ENCODE results near the gene TRIM63. TPM values are rescaled to one million over a fixed set of nuclear protein-coding genes. Genes with fewer than 3 reads are reported as not detected.

Gene TRIM63
- total RNA-seq, 2 donors from 2014 or later, result 0.68 TPM; not detected in 1

GRCh38 chr1:26038904-26039303 lies 28.5 kb downstream of the TRIM63 start:
- TF ChIP-seq CTCF (IDR thresholded peaks at IDR 0.05) (no peak), POLR2A (IDR thresholded peaks at IDR 0.05) (no peak), POLR2AphosphoS5 (IDR thresholded peaks at IDR 0.05) (no peak)
- Histone ChIP-seq H3K4me1 (replicated peaks) (peaks cover 8% of the 10 kb centered on the region), H3K9me3 (no peaks in the 10 kb centered on the region), H3K27ac (no peak overlapping the region), H3K4me3 (no peak overlapping the region), H3K36me3 (no peaks in the 10 kb centered on the region), H3K27me3 (replicated peaks; ENCODE audit: insufficient read depth) (no peaks in the 10 kb centered on the region)
- intact Hi-C loops (cut with DNase I), result loop anchor here (5.0 kb wide), 2 partner anchors 63 to 108 kb away; no protein-coding TSS in a partner anchor
- WGBS, result 54% methylated on average over 6 of the region's 6 CpGs
- DNase-seq (ENCODE audit: low spot score), result no peak

- H3K27ac ChIP-seq, result no peak overlapping the region
- peaks cover 8% of the 10 kb centered on the region for H3K4me1 ChIP-seq (replicated peaks)
- intact Hi-C loops (cut with DNase I), result loop anchor here (5.0 kb wide), 2 partner anchors 64 to 109 kb away; no protein-coding TSS in a partner anchor
- no peaks in the 10 kb centered on the region for H3K36me3 ChIP-seq
- no peak overlapping the region for H3K4me3 ChIP-seq
- no peaks in the 10 kb centered on the region for H3K9me3 ChIP-seq
- no peaks in the 10 kb centered on the region for H3K27me3 ChIP-seq (replicated peaks; ENCODE audit: insufficient read depth)
- DNase-seq (ENCODE audit: low spot score), result no peak
- TF ChIP-seq CTCF (IDR thresholded peaks at IDR 0.05), result no peak
- 86% methylated on average over 6 of the region's 6 CpGs for WGBS
These were observed 29.0 kb downstream of the TRIM63 start for GRCh38 chr1:26038477-26038876.

- no peak for DNase-seq (ENCODE audit: low spot score)
- intact Hi-C loops (cut with DNase I), result loop anchor here (5.0 kb wide), 2 partner anchors 64 to 109 kb away; no protein-coding TSS in a partner anchor
- no peak for TF ChIP-seq CTCF (IDR thresholded peaks at IDR 0.05)
- no peak for TF ChIP-seq POLR2A (IDR thresholded peaks at IDR 0.05)
- H3K36me3 ChIP-seq, result no peaks in the 10 kb centered on the region
- no peak overlapping the region for H3K4me3 ChIP-seq
- no peak overlapping the region for H3K27ac ChIP-seq
- 74% methylated on average over 6 of the region's 6 CpGs for WGBS
- no peaks in the 10 kb centered on the region for H3K9me3 ChIP-seq
- peaks cover 8% of the 10 kb centered on the region for H3K4me1 ChIP-seq (replicated peaks)
- H3K27me3 ChIP-seq (replicated peaks; ENCODE audit: insufficient read depth), result no peaks in the 10 kb centered on the region
These were observed 29.5 kb downstream of the TRIM63 start for GRCh38 chr1:26037904-26038303.

GRCh38 chr1:26036756-26037281 lies 30.6 kb downstream of the TRIM63 start:
- no peak overlapping the region for H3K4me3 ChIP-seq
- no peak for TF ChIP-seq POLR2A (IDR thresholded peaks at IDR 0.05)
- no peak for TF ChIP-seq POLR2AphosphoS5 (IDR thresholded peaks at IDR 0.05)
- TF ChIP-seq CTCF (IDR thresholded peaks at IDR 0.05), result no peak
- WGBS, result 64% methylated on average over 11 of the region's 11 CpGs
- H3K27me3 ChIP-seq (replicated peaks; ENCODE audit: insufficient read depth), result no peaks in the 10 kb centered on the region
- peaks cover 8% of the 10 kb centered on the region for H3K4me1 ChIP-seq (replicated peaks)
- H3K27ac ChIP-seq, result no peak overlapping the region
- H3K36me3 ChIP-seq, result no peaks in the 10 kb centered on the region
- intact Hi-C loops (cut with DNase I), result loop anchor here (5.0 kb wide), 2 partner anchors 65 to 110 kb away; no protein-coding TSS in a partner anchor
- no peak for DNase-seq (ENCODE audit: low spot score)
- no peaks in the 10 kb centered on the region for H3K9me3 ChIP-seq

Measured in prostate gland (tissue), 2 donors.